Breast epithelium (tissue), 3 donors: ENCODE results near the gene GRIP2.

Experiments used
- POLR2A ChIP-seq: fragments of 450-650 bp; IDR thresholded peaks from one replicate; pipeline ENCODE4 v1.6.1; 2016; ENCODE audit warnings: antibody characterized with exemption, mild to moderate bottlenecking, moderate library complexity
- TF ChIP-seq, protein P1 (sequence below), 3 donors: fragments of 450-650 bp; IDR thresholded peaks; one replicate each; pipeline ENCODE4 v1.5.1; 2016 to 2017; ENCODE audit warnings: antibody characterized with exemption in 3 of 3, mild to moderate bottlenecking in 3 of 3, moderate library complexity in 3 of 3

- TF ChIP-seq POLR2A, result no peak
- TF ChIP-seq, protein P1, sequence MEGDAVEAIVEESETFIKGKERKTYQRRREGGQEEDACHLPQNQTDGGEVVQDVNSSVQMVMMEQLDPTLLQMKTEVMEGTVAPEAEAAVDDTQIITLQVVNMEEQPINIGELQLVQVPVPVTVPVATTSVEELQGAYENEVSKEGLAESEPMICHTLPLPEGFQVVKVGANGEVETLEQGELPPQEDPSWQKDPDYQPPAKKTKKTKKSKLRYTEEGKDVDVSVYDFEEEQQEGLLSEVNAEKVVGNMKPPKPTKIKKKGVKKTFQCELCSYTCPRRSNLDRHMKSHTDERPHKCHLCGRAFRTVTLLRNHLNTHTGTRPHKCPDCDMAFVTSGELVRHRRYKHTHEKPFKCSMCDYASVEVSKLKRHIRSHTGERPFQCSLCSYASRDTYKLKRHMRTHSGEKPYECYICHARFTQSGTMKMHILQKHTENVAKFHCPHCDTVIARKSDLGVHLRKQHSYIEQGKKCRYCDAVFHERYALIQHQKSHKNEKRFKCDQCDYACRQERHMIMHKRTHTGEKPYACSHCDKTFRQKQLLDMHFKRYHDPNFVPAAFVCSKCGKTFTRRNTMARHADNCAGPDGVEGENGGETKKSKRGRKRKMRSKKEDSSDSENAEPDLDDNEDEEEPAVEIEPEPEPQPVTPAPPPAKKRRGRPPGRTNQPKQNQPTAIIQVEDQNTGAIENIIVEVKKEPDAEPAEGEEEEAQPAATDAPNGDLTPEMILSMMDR (IDR thresholded peaks at IDR 0.05), result no peak
These were observed 37.8 kb upstream of the GRIP2 start for GRCh38 chr3:14577897-14578296.
